ENCODE data around the gene PFKFB2. TPM values are rescaled to one million over a fixed set of nuclear protein-coding genes. Genes with fewer than 3 reads are reported as not detected.

The PFKFB2 gene
- total and polyA plus RNA-seq, 8 donors: 4.4 to 28.5 (median 10.4) TPM

- Histone ChIP-seq H3K4me1 (peaks cover 26 to 38% (median 32%) of the 10 kb centered on the region in 3 donors), H3K9me3 (no peaks in the 10 kb centered on the region), H3K36me3 (peaks cover 0 to 12% (median 5%) of the 10 kb centered on the region in 3 donors), H3K27ac (no peak overlapping the region), H3K27me3 (no peaks in the 10 kb centered on the region), H3K4me3 (no peak overlapping the region)
- WGBS, 2 donors: 74 to 76% methylated on average over 8 of the region's 8 CpGs
- ATAC-seq (no peak), FAIRE-seq (no peak), DNase-seq (no peak)
- no peak for TF ChIP-seq CTCF (IDR thresholded peaks at IDR 0.05)
- intact Hi-C loops (cut with DNase I): no loop called here
Measured at GRCh38 chr1:207021139-207021861, 31.8 kb upstream of the PFKFB2 start.

- Histone ChIP-seq H3K9me3 (no peaks in the 10 kb centered on the region), H3K4me3 (no peak overlapping the region), H3K36me3 (peaks cover 0 to 12% (median 5%) of the 10 kb centered on the region in 3 donors), H3K4me1 (peaks cover 33 to 44% (median 39%) of the 10 kb centered on the region in 3 donors), H3K27me3 (no peaks in the 10 kb centered on the region), H3K27ac (no peak overlapping the region)
- FAIRE-seq (no peak), DNase-seq (no peak), ATAC-seq (no peak)
- intact Hi-C loops (cut with DNase I): no loop called here
- 87 to 89% methylated on average over 15 of the region's 15 CpGs for WGBS, 2 donors
- TF ChIP-seq CTCF (IDR thresholded peaks at IDR 0.05): no peak
Measured at GRCh38 chr1:207021876-207022596, 31.0 kb upstream of the PFKFB2 start.

- no peaks in the 10 kb centered on the region for H3K27me3 ChIP-seq
- TF ChIP-seq CTCF (IDR thresholded peaks at IDR 0.05): no peak
- intact Hi-C loops (cut with DNase I): no loop called here
- peaks cover 33 to 43% (median 38%) of the 10 kb centered on the region in 3 donors for H3K4me1 ChIP-seq
- H3K36me3 ChIP-seq: peaks cover 0 to 12% (median 5%) of the 10 kb centered on the region in 3 donors
- H3K9me3 ChIP-seq: no peaks in the 10 kb centered on the region
- peak overlapping the region in 1 of 4 donors; percentile 28 for H3K27ac ChIP-seq
- WGBS, 2 donors: 74 to 83% methylated on average over 8 of the region's 8 CpGs
- ATAC-seq (no peak), FAIRE-seq (no peak), DNase-seq (no peak)
- no peak overlapping the region for H3K4me3 ChIP-seq
Measured at GRCh38 chr1:207022996-207023679, 29.9 kb upstream of the PFKFB2 start.

- Histone ChIP-seq H3K27ac (peak overlapping the region; percentile 60 to 92 (median 84)), H3K27me3 (no peaks in the 10 kb centered on the region), H3K36me3 (peaks cover 0 to 12% (median 5%) of the 10 kb centered on the region in 3 donors), H3K9me3 (no peaks in the 10 kb centered on the region), H3K4me3 (no peak overlapping the region), H3K4me1 (peaks cover 35 to 51% (median 50%) of the 10 kb centered on the region in 3 donors)
- WGBS, 2 donors: 47 to 61% methylated on average over 14 to 18 of the region's 18 CpGs
- intact Hi-C loops (cut with DNase I): no loop called here
- no peak for TF ChIP-seq CTCF (IDR thresholded peaks at IDR 0.05)
- ATAC-seq: peak in 2 of 4 donors; percentile 26 to 50
- FAIRE-seq: no peak
- no peak for DNase-seq
Measured at GRCh38 chr1:207024202-207025145, 28.6 kb upstream of the PFKFB2 start.

Measured in pancreas (tissue), 10 donors.